K562 (cell line): Measurements from ENCODE around the gene PYDC1. TPM values are rescaled to one million over a fixed set of nuclear protein-coding genes. Genes with fewer than 3 reads are reported as not detected.

Source experiments
- BCLAF1 ChIP-seq, 2 experiments: fragments of 450-650 bp in 1 of 2; IDR thresholded peaks; 2 replicates each; pipeline ENCODE4 v1.6.1; 2011 to 2017; ENCODE audit warnings: low read depth in 2 of 2, antibody characterized with exemption in 1 of 2, borderline replicate concordance in 1 of 2, low read length in 1 of 2, mild to moderate bottlenecking in 1 of 2, mixed read lengths in 1 of 2; ENCODE audit not compliant: control insufficient read depth in 1 of 2
- CHD1 ChIP-seq: fragments of 200-600 bp; sonication (generic); IDR thresholded peaks from one replicate; pipeline ENCODE4 v1.6.1; 2012; ENCODE audit warnings: mild to moderate bottlenecking, moderate library complexity, low read length, inconsistent platforms
- CHD2 ChIP-seq: IDR thresholded peaks from 2 replicates; pipeline ENCODE4 v1.6.1; 2011; ENCODE audit warnings: low read depth, low read length
- HMGN3 ChIP-seq: IDR thresholded peaks from 2 replicates; pipeline ENCODE4 v1.6.1; 2011; ENCODE audit warnings: borderline replicate concordance, low read depth, mild to moderate bottlenecking, mixed read lengths, low read length; ENCODE audit not compliant: insufficient read length; ENCODE audit errors: extremely low read depth
- MAX ChIP-seq: sonication (generic); formaldehyde crosslinking; IDR thresholded peaks from 2 replicates; pipeline ENCODE4 v1.9.0; 2022; ENCODE audit warnings: mild to moderate bottlenecking, missing genetic modification reagents
- MCM5 ChIP-seq: fragments of 450-650 bp; IDR thresholded peaks from 2 replicates; pipeline ENCODE4 v1.6.1; 2016; ENCODE audit warnings: low read depth
- PATZ1 ChIP-seq: fragments of 250-450 bp; sonication (Bioruptor Pico); IDR thresholded peaks from 2 replicates; pipeline ENCODE4 v1.5.0; 2020; ENCODE audit warnings: mild to moderate bottlenecking, borderline replicate concordance
- RERE ChIP-seq: sonication (generic); formaldehyde crosslinking; IDR thresholded peaks from 2 replicates; pipeline ENCODE4 v1.8.0; 2023; ENCODE audit warnings: missing genetic modification reagents, mild to moderate bottlenecking, borderline replicate concordance
- SMAD3 ChIP-seq: fragments of 450-650 bp; formaldehyde crosslinking; conservative IDR thresholded peaks from 2 replicates; pipeline ENCODE4 v1.4.0; 2020; ENCODE audit warnings: mild to moderate bottlenecking
- SPI1 ChIP-seq: IDR thresholded peaks from 2 replicates; pipeline ENCODE4 v1.6.1; 2011; ENCODE audit warnings: low read depth, low read length, control low read depth, borderline replicate concordance
- XRCC5 ChIP-seq: fragments of 200-400 bp; formaldehyde crosslinking; IDR thresholded peaks from 2 replicates; pipeline ENCODE4 v1.6.1; 2017; ENCODE audit warnings: low read depth, mild to moderate bottlenecking, low read length
- ZNF280B ChIP-seq: fragments of 250-450 bp; sonication (Bioruptor Pico); IDR thresholded peaks from 2 replicates; pipeline ENCODE4 v1.5.1; 2021; ENCODE audit warnings: mild to moderate bottlenecking
- polyA plus RNA-seq, 8 experiments: library from polyadenylated mRNA; depleted of rRNA in 4 of 8; stranded (reverse) in 5 of 8; unstranded in 3 of 8; fragments of >200 nt; fragmentation: Nextera tagmentation in 2 of 8; fragmentation: Illumina TruSeq in 1 of 8; extraction: Ambion mirVana in 2 of 8; extraction: Trizol in 1 of 8; gene quantifications; 2 replicates each; pipeline versions ENCODE4 v1.2.1 to v1.2.3, GENCODE V29; 2011 to 2014; ENCODE audit warnings: inconsistent platforms in 1 of 8, missing spikeins in 1 of 8
- total RNA-seq, 7 experiments: library from RNA; depleted of rRNA in 6 of 7; stranded (reverse); fragments of >200 nt in 6 of 7; fragmentation: Illumina TruSeq in 2 of 7; extraction: Trizol in 2 of 7; gene quantifications; 2 replicates each; pipeline versions ENCODE4 v1.2.1 to v1.2.3, GENCODE V29; 2011 to 2021; ENCODE audit warnings: low replicate concordance in 1 of 7

PYDC1 gene
- total and polyA plus RNA-seq, 9 of the 15 experiments (the other 6 are each of a cell fraction or from before 2014, with no cell fraction given) = not detected

- no peak for TF ChIP-seq SMAD3
- no peak for TF ChIP-seq MCM5
- TF ChIP-seq RERE (CRISPR knock-in tag) = no peak
- no peak for TF ChIP-seq CHD2
- TF ChIP-seq CHD1 = no peak
- no peak for TF ChIP-seq ZNF280B (CRISPR knock-in tag)
- no peak for TF ChIP-seq PATZ1 (CRISPR knock-in tag)
- no peak for TF ChIP-seq XRCC5
- TF ChIP-seq BCLAF1 (IDR thresholded peaks at IDR 0.05; ENCODE audit: borderline replicate concordance in 1 of 2, control insufficient read depth in 1 of 2, low read depth in 2 of 2, low read length in 1 of 2) = no peak
- no peak for TF ChIP-seq HMGN3
- no peak for TF ChIP-seq MAX (CRISPR knock-in tag)
- TF ChIP-seq SPI1 = peak; percentile 99
Observed at GRCh38 chr16:31243734-31244670, 27.1 kb upstream of the PYDC1 start (continued).
